PFSK-1 (cell line): ENCODE measurements around the gene CDK15.

Experiments used
- POLR2AphosphoS5 ChIP-seq: IDR thresholded peaks from 2 replicates; pipeline ENCODE4 v1.6.1; 2012; ENCODE audit warnings: low read depth, mild to moderate bottlenecking, control low read depth, low read length, moderate library complexity
- REST ChIP-seq, 2 experiments: IDR thresholded peaks; 2 replicates each; pipeline versions ENCODE4 v1.6.1 to v1.8.0; 2011 to 2012; ENCODE audit warnings: low read depth in 2 of 2, low read length in 2 of 2, control low read depth in 1 of 2, inconsistent platforms in 1 of 2, mild to moderate bottlenecking in 1 of 2, moderate library complexity in 1 of 2; ENCODE audit not compliant: insufficient read depth in 1 of 2
- SIN3A ChIP-seq: IDR thresholded peaks from 2 replicates; pipeline ENCODE4 v1.6.1; 2012; ENCODE audit warnings: mild to moderate bottlenecking, low read length, moderate library complexity, borderline replicate concordance; ENCODE audit not compliant: insufficient read depth
- TAF1 ChIP-seq: IDR thresholded peaks from 2 replicates; pipeline ENCODE4 v1.6.1; 2012; ENCODE audit warnings: low read length, control low read depth, borderline replicate concordance; ENCODE audit not compliant: insufficient read depth

GRCh38 chr2:201769666-201770373 is 36.5 kb upstream of the CDK15 start:
- TF ChIP-seq POLR2AphosphoS5 (no peak), SIN3A (no peak), REST (IDR thresholded peaks at IDR 0.05; ENCODE audit: insufficient read depth in 1 of 2, low read depth in 2 of 2, low read length in 2 of 2) (no peak), TAF1 (no peak)
